ENCODE measurements around the gene PROKR1. TPM values are rescaled to one million over a fixed set of nuclear protein-coding genes. Genes with fewer than 3 reads are reported as not detected.
"Not testable (repeated sequence)": the region's sequence is repeated elsewhere in the genome, so short reads cannot be mapped to it uniquely, and the experiment has no call there.

The PROKR1 gene
- total RNA-seq, 1 donor from 2014 or later, result not detected

DNA sequence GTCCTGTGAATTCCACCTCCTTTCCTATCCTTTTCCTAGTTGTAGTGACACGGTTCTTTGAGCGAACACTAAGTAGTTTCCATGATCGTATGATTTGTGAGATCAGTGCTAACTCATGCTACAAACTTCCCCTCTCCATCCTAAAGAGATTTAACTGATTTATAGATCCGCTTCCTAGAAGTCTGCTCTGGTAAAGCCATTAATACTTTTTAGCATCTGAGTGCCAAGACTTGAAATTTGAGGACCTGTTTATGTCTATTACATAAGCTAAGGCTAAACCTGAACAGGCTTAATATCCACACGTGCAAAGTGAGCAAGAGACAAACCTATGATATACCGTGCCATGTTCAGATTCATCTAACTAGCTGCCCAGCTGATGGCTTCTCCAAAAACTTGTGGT, 14.9 kb downstream of the PROKR1 start:
- no peak for DNase-seq (ENCODE audit: low read depth in 2 of 2)

DNA sequence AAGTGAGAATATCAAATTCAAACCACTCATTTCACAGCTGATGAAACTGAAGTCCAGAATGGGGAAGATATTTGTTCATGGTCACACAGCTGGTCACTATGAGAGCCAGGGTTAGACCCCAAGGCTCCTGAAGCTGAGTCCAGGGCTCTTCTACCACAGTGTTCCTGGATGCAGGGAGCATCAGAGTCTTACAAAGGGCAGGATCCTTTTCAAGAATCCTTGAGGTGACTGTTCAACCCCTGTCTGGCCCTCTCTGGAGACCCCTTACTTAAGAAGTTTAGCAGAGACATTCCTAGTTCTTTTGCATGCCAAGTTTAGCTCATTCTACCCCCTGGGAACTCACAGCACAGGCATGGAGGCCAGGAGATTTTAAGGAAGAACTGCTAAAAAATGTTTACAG, 15.7 kb downstream of the PROKR1 start:
- DNase-seq (ENCODE audit: low read depth in 2 of 2), result no peak

DNA sequence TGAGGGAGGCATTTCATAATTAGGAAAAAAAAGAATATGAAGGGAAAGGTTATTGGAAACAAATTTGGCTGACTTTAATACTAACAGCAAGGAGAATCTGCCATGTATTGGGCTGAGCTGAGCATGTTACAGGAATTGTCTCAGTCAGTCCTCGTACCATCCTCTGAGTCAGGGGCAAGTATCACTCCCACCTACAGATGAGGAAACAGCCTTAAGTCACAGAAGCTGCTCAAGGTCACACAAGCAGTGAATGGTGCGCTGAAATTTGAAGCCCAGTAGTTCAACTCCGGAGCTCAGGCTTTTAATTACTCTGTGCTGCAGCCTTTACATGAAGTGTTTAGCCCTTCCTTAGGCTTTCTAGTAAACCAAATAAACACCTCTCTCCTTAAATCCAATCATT, 17.3 kb downstream of the PROKR1 start:
- DNase-seq (ENCODE audit: low read depth in 2 of 2), result no peak

DNA sequence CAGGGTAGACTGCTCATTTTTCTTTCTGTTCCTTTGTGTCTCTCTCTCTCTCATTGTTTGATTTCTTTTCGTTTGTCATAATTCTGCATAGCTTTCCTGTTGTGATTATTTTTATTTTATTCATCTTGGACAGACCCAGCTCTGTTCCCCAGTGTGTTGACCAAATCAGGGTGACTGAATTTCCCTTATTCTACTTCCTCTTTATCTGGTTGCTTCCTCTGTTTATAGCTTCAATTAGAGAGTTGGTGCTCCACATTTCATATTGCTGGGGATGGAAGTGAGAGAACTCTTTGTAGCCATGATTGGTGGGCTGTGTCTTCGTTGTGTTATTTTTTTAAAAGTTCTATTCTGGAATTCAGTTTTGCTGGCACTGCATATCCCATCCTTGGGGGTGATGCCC, 19.1 kb downstream of the PROKR1 start:
- no peak for DNase-seq (ENCODE audit: low read depth in 2 of 2)

DNA sequence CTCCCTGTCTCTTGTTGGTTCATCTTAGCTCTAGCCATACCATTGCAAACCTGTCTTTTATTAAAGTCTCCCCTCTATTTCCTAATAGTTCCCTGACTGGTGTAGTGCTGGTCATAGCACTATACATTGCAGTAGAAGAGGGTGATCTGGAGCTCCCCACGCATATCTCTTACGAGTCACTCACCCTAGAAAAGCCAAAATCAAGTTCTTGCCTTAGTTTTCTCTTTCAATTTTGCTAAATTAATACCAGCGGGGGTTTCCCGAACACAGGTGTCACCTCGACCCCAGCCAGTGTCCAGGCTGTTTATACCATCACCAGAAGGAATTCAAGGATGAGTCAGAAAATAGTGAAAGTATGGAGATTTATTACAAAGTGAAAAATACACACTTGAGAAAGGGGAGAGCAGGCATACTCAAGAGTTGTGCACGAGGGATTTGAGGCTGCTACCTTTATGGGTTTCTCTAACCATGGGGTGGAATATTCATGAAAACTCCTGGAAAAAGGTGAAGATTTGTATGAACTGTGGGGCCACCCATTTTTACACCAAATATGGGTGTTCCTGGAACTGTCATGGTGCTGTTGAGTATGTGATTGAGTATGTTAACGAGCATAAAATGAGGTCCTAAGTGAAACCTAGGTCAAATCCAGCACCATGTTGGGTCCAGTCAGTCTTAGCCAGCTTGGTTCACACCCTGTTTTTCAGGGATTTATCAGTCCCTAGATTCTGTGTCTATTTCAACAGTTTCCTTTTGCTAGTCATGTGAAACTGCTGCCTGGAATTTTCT, 20.2 kb downstream of the PROKR1 start:
- DNase-seq (ENCODE audit: low read depth in 2 of 2), result no peak

DNA sequence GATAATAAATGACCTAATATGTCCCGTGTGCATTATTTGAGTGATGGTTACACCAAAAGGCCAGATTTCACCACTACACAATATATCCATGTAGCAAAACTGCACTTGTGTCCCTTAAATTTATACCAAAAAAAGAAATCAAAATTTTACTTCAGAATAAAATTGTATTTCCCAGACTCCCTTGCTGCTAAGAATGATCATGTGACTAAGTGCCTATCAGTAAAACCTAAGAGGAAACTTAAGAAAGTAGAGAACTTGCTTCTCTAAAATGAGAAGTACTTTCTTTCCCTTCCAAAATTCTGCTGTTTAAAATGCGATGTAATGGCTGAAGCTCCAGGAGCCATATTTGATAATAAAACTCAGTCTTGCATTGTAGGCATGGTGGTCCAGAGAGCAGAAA, 24.0 kb downstream of the PROKR1 start:
- DNase-seq (ENCODE audit: low read depth in 2 of 2), result no peak

DNA sequence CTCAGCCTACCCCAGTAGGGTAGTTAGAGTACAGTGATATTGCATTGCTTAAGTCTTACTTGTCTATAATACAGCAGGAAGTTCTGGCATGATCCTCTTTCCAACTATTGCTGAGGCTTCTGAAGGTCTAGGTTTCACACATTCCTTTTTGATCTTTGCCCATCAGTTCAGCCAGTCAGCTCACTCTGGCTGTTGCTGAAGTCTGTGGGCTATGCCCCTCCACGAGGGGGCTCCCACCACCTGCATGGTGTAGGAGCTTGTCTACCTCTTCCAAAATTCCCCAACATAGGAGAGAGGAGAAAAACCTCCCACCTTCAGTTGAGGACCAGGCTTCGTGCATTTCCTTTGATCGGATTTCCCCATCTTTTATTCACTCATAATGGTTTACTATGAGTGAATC, 26.3 kb downstream of the PROKR1 start:
- DNase-seq (ENCODE audit: low read depth in 2 of 2), result no peak

DNA sequence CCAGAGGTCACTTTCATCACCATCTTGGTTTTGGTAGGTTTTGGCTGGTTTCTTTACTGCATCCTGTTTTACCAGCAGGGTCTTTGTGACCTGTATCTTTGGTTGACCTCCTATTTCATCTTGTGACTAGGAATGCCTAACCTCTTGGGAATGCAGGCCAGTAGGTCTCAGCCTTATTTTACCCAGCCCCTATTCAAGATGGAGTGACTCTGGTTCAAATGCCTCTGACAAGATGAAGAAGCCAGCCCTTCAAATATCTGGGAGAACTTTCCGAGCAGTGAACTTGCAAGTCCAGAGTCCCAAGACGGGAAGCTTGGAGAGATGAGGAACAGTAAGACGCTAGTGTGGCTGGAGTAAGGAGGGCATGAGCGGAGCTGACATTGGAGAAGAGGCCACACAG, 28.6 kb downstream of the PROKR1 start:
- no peak for DNase-seq (ENCODE audit: low read depth in 2 of 2)

DNA sequence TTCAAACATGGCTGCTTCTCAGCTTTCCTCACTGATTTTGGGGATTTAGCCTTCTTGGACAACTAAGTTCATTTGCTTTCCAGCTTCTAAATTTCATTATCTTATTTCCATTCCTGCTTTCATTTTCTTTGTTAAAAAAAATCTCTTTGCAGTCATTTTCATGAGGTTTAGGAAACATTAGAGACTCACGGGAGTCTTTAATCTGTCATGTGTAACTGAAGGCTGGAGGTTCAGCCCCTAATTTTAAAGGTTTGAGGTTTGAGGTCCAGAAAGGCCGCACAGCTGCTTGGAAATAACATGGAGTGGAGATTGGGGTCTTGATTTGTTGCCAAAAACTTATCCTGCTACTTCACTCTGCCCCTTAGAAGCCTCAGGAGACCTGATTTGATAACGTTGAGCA, 30.3 kb downstream of the PROKR1 start:
- DNase-seq (ENCODE audit: low read depth in 2 of 2), result no peak

DNA sequence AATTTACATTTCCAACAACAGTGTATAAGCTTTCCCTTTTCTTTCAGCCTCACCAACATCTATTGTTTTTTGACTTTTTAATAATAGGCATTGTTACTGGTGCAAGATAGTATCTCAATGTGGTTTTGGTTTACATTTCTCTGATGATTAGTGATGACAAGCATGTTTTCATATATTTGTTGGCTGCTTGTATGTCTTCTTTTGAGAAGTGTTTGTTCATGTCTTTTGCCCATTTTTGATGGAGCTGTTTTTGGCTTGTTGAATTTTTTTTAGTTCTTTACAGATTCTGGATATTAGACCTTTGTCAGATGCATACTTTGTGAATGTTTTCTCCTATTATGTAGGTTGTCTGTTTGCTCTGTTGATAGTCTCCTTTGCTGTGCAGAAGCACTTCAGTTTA, 32.1 kb downstream of the PROKR1 start:
- no peak for DNase-seq (ENCODE audit: low read depth in 2 of 2)

DNA sequence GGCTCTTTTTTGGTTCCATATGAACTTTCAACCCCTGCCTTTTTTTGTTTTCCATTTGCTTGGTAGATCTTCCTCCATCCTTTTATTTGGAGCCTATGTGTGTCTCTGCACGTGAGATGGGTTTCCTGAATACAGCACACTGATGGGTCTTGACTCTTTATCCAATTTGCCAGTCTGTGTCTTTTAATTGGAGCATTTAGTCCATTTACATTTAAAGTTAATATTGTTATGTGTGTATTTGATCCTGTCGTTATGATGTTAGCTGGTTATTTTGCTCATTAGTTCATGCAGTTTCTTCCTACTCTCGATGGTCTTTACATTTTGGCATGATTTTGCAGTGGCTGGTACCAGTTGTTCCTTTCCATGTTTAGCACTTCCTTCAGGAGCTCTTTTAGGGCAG, 34.5 kb downstream of the PROKR1 start:
- not testable (repeated sequence) for DNase-seq (ENCODE audit: low read depth in 2 of 2)

DNA sequence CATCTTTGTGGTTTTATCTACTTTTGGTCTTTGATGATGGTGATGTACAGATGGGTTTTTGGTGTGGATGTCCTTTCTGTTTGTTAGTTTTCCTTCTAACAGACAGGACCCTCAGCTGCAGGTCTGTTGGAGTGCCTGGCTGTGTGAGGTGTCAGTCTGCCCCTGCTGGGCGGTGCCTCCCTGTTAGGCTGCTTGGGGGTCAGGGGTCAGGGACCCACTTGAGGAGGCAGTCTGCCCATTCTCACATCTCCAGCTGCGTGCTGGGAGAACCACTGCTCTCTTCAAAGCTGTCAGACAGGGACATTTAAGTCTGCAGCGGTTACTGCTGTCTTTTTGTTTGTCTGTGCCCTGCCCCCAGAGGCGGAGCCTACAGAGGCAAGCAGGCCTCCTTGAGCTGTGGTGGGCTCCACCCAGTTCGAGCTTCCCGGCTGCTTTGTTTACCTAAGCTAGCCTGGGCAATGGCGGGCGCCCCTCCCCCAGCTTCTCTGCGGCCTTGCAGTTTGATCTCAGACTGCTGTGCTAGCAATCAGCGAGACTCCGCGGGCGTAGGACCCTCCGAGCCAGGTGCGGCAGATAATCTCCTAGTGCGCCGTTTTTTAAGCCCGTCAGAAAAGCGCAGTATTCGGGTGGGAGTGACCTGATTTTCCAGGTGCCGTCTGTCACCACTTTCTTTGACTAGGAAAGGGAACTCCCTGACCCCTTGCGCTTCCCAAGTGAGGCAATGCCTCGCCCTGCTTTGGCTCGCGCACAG, 36.0 kb downstream of the PROKR1 start:
- not testable (repeated sequence) for DNase-seq (ENCODE audit: low read depth in 2 of 2)

DNA sequence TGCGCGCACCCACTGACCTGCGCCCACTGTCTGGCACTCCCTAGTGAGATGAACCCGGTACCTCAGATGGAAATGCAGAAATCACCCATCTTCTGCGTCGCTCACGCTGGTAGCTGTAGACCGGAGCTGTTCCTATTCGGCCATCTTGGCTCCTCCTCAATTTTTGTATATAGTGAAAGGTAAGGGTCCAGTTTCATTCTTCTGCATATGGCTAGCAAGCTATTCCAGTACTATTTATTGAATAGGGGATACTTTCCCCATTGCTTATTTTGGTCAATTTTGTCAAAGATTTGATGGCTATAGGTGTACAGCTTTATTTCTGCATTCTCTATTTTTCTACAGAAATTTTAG, 36.5 kb downstream of the PROKR1 start:
- DNase-seq (ENCODE audit: low read depth in 2 of 2), result not testable (repeated sequence)

DNA sequence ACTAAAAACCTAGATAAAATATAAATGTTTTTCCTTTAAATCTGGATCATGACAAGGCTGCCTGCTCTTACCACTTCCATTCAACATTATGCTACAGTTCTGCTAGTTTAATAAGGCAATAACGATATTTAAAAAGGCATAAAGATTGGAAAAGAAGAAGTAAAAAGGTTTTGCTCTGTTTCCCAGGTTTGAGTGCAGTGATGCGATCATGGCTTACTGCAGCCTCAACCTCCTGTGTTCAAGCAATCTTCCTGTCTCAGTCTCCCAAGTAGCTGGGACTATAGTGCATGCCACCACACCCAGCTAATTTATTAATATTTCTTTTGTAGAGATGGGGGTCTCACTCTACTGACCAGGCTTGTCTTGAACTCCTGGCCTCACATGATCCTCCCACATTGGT, 40.8 kb downstream of the PROKR1 start:
- no peak for DNase-seq (ENCODE audit: low read depth in 2 of 2)

DNA sequence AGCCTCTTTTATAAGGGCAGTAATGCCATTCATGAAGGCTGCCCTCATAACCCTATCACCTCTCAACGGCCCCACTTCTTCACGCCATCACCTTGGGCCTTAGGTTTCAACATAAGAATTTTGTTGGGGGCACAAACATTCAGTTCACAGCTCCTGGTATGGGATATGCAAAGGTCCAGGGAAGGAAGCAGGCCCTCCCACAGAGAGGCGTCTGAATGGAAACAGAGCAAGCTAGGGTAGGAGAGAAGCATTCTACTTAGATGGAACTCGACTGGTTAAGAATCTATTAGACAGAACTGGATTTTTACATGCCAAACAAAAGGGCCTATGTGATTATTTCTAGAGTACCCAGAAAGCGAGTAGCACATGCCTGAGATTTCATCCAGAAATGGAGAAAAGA, 42.8 kb downstream of the PROKR1 start:
- no peak for DNase-seq (ENCODE audit: low read depth in 2 of 2)

DNA sequence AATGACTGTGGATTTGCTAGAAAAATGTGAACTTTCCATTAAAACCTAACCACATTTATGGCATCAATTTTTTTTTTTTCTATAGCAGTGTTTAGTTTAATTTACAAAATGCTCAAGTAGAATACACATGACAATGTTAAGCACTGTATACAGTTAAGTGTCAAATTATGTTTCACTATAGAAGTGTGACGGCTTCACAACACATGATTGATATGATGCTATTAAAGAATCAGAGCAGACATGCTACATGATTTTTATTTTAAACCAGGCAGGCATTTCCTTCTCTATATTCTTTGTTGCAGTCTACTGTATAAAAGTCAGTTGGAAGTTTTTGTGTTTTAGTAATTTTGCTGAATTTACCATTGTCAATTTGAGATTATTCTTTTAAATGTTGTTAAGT, 43.6 kb downstream of the PROKR1 start:
- DNase-seq (ENCODE audit: low read depth in 2 of 2), result no peak

DNA sequence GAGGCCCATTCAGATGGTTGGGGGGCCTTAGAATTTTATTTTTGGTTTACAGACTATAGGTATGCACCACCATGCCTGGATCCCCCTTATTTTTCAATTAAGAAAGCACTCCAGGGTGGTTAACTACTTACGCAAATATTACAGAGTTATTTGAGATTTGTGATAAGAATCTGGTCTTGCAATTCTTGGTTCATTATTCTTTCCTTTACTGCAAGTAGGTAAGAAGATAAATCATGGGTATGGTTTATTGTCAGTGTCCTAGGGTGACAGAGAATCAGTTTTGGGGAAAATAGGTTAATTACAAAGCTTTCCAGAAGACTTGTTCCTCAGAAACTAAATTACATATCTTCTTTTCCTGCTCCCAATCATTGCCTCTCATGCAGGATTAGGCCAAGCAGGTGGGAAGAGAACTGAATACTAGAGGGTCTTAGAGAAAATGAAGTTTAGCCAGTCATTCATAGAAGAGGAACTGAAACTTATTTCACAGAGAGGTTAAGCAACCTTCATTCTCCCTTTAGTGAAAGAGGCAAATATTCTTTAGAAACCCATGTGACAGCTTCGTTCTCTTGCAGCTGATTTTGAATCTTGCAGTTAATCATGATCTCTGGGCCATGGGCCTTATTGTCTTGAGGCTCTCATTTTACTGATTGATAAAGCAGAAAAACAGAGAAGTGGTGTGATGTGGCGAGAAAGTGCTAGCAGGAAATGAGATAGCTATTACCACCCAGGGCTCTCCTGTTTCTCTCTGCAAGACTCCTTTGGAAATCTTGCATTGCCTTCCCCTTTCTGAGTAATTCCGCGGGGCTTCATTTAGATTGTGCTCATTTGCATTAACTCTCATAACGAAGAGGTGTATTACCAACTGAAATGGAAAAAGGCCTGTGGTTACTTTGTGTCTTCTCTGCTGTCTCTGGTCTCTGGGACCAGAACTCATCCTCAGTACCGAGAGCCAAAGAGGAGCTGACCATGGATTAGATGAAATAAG, 46.5 kb downstream of the PROKR1 start:
- DNase-seq (ENCODE audit: low read depth in 2 of 2), result no peak

DNA sequence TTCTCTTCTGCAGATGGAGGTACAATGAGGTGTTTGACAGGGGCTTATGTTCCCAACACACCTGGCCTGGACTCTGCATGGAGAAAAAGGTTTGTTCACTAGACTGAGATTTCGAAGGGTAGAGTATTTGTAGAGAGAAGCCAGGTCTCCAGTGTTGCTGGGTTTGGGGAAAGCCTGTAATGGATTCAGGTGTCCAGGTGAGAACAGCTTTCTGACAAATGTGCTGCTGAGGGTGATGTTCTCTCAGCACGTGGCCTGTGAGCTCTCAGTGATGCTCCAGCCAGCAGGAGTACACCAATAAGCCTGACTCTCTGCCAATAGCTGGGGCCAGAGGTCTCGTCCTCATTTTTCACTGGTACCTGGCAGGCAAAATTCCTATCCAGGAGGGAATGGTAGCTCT, 47.5 kb downstream of the PROKR1 start:
- DNase-seq (ENCODE audit: low read depth in 2 of 2), result no peak

DNA sequence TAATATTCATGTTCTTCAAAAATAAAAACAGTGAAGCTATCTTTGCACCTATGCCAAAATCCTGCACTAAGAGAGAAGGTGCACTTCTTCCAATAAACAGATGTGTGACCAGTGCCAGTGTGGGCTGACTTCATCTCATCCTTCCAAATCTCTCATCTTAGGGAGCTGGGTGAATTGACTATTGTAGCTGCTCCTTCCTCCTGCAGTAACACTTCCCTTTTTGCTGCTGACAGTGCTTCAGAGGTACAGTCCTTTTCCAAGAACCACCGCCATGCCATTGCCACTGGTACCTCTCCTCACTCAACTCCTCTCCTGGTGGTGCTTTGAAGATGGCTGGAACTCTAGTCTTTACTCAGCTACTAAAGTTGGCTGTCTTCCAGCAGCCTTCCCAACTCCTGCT, 49.1 kb downstream of the PROKR1 start:
- DNase-seq (ENCODE audit: low read depth in 2 of 2), result no peak

DNA sequence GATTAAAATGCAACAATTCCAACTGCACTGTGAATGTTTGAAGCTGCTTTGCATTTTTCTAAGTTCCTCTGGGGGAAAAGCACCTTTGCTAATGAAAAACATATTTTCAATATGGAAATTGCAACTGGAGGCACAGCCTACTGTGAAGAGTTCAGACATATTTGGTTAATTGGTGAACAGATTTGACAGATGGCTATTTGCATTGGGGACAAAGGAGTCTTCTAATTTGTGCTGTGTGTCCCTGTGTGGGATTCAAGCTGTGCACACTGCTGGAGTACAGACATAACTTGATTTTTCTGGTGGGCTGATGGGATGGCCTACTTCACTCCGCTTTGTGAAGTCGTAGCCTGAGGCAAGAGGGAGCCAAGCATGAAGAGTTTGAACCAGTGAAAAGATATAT, 50.6 kb downstream of the PROKR1 start:
- no peak for DNase-seq (ENCODE audit: low read depth in 2 of 2)

DNA sequence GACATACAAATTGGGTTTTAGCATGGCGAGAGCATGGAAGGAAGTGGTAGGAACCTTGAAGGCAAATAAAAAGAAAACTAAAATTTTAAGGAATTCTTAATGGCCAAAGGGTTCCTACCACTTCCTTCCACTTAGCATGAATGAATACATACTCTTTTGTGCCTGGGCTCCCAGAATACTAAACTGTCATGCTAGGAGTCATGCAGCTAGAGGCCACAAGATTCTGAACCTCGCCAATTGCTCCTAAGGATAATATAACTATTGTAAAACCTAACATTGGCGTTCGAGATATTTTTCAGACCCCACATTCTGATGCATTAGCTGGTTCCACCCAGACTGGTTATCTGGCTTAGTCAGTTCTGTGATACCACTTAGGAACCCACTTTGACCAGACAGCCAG, 52.6 kb downstream of the PROKR1 start:
- DNase-seq (ENCODE audit: low read depth in 2 of 2), result no peak

DNA sequence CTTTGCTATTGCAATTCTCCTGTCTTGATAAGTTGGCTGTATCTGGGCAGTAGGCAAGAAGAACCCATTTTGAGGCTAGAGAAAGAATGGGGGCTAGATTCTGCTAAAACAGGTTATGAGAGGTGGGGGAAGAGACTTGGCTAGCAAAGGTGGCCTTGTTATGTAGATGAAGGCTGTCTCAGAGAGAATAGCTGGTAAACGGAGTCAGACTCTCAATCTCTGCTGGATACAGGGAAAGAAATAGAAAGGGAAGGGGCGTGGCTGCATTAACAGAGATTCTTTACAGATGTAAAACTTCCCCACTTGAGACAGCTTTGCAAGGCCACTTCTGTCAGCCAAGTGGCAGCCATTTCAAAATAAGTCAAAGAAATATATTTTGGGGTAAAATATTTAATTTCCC, 53.2 kb downstream of the PROKR1 start:
- DNase-seq (ENCODE audit: low read depth in 2 of 2), result no peak

Data from lung microvascular endothelial cell (primary cell).